Psoas muscle (tissue), 8 donors: ENCODE measurements around the gene PODXL2. TPM values are rescaled to one million over a fixed set of nuclear protein-coding genes. Genes with fewer than 3 reads are reported as not detected.

ENCODE experiments used
- ATAC-seq, 4 donors: fragments of 200-7000 bp; cut with Tn5 transposase; one replicate each; pipeline ENCODE4 v1.9.1; 2020; ENCODE audit warnings: moderate library complexity in 3 of 4, mild to moderate bottlenecking in 2 of 4
- DNase-seq, 2 donors: peaks; one replicate each; pipeline ENCODE4 v3.0.0-alpha.2; 2020
- H3K27ac ChIP-seq: fragments of 200-600 bp; one replicate; pipeline ENCODE4 v1.8.0; 2022
- H3K27me3 ChIP-seq, 3 donors: fragments of 200-600 bp in 1 of 3; one replicate each; pipeline versions ENCODE4 v1.6.1 to v1.8.0; 2013 to 2022; ENCODE audit warnings: low read length in 2 of 3, mild to moderate bottlenecking in 2 of 3, moderate library complexity in 1 of 3; ENCODE audit not compliant: insufficient read depth in 3 of 3
- H3K36me3 ChIP-seq, 2 donors: fragments of 200-600 bp in 1 of 2; one replicate each; pipeline versions ENCODE4 v1.6.1 to v1.8.0; 2013 to 2022; ENCODE audit warnings: low read depth in 1 of 2, mild to moderate bottlenecking in 1 of 2, moderate library complexity in 1 of 2; ENCODE audit not compliant: insufficient read depth in 1 of 2
- H3K4me1 ChIP-seq: fragments of 200-600 bp; one replicate; pipeline ENCODE4 v1.8.0; 2022
- H3K4me3 ChIP-seq: fragments of 200-600 bp; one replicate; pipeline ENCODE4 v1.8.0; 2022; ENCODE audit warnings: mild to moderate bottlenecking
- H3K9me3 ChIP-seq: fragments of 200-600 bp; one replicate; pipeline ENCODE4 v1.8.0; 2022
- WGBS, 3 donors: extraction: QIAGEN DNeasy Blood & Tissue Kit; methylation state at CpG; one replicate each; pipeline versions ENCODE4 v1.1.6 to v1.1.7; 2013; 5-methylcytosine and 5-hydroxymethylcytosine counted together
- intact Hi-C, 2 donors: fragments of 100-400 bp; cut with DNase I; formaldehyde crosslinking; loops; one replicate each; pipeline versions ENCODE4 v1.11.0 to v1.14.2; 2022
- polyA plus RNA-seq, 3 donors: library from polyadenylated mRNA; stranded (reverse); fragments of 200-250 nt; gene quantifications; one replicate each; pipeline ENCODE4 v1.2.3, GENCODE V29; 2013
- total RNA-seq, 4 donors: library from RNA; stranded (reverse); fragmentation: NEBNext Ultra II Directional in 2 of 4; extraction: Animal tissue kit (Norgen Biotek cat#: 25700) in 2 of 4; gene quantifications; one replicate each; pipeline versions ENCODE4 v1.2.1 to v1.2.4, GENCODE V29; 2021 to 2023
- TF ChIP-seq, protein P1 (sequence below): fragments of 200-600 bp; IDR thresholded peaks from one replicate; pipeline ENCODE4 v1.8.0; 2022; ENCODE audit warnings: antibody characterized with exemption
- donor health status: healthy with polysubstance abuse.
- donor health status: DM: no; HTN: no; CAD: no; lungs with moderate emphysema.
- donor health status: Bipolar disorder and iron deficiency.
- donor health status: healthy.
- donor health status: DM: yes; HTN: yes; CAD: no.
- donor health status: DM: no; HTN: no; CAD: no.
- donor health status: DM: no; HTN: no; CAD: no.
- donor health status: DM: yes; HTN: yes; CAD: no.

The PODXL2 gene
- total and polyA plus RNA-seq, 7 donors, result 1.4 to 3.0 (median 2.1) TPM

GRCh38 chr3:127607675-127608361 lies 21.2 kb upstream of the PODXL2 start:
- Histone ChIP-seq H3K4me3 (peak overlapping the region; percentile 28), H3K36me3 (peaks cover 0 to 14% of the 10 kb centered on the region in 2 donors), H3K27me3 (no peaks in the 10 kb centered on the region), H3K27ac (peak overlapping the region; percentile 72), H3K9me3 (no peaks in the 10 kb centered on the region), H3K4me1 (peaks cover 23% of the 10 kb centered on the region)
- ATAC-seq (peak; percentile 24 to 48 (median 40)), DNase-seq (peak in 1 of 2 donors; percentile 15)
- intact Hi-C loops, result no loop called here
- 42 to 52% (median 43%) methylated on average over 7 of the region's 7 CpGs for WGBS, 3 donors
- TF ChIP-seq, protein P1, sequence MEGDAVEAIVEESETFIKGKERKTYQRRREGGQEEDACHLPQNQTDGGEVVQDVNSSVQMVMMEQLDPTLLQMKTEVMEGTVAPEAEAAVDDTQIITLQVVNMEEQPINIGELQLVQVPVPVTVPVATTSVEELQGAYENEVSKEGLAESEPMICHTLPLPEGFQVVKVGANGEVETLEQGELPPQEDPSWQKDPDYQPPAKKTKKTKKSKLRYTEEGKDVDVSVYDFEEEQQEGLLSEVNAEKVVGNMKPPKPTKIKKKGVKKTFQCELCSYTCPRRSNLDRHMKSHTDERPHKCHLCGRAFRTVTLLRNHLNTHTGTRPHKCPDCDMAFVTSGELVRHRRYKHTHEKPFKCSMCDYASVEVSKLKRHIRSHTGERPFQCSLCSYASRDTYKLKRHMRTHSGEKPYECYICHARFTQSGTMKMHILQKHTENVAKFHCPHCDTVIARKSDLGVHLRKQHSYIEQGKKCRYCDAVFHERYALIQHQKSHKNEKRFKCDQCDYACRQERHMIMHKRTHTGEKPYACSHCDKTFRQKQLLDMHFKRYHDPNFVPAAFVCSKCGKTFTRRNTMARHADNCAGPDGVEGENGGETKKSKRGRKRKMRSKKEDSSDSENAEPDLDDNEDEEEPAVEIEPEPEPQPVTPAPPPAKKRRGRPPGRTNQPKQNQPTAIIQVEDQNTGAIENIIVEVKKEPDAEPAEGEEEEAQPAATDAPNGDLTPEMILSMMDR, result no peak

DNA sequence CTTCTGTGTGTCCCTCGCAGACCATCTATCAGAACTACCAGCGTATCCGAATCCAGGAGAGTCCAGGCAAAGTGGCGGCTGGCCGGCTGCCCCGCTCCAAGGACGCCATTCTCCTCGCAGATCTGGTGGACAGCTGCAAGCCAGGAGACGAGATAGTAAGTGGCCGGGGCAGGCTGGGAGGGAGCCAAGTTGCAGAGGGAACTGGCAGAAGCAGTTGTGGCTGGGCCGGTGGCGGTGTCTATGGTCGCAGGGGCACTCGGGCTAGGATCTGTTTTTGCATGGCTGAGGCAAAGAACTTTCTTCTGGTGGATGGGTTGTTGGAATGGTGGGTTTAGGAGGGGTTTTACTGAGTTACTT lies 20.6 kb upstream of the PODXL2 start:
- no peaks in the 10 kb centered on the region for H3K27me3 ChIP-seq
- H3K9me3 ChIP-seq, result no peaks in the 10 kb centered on the region
- peak overlapping the region; percentile 28 for H3K4me3 ChIP-seq
- H3K4me1 ChIP-seq, result peaks cover 23% of the 10 kb centered on the region
- TF ChIP-seq, protein P1, result no peak
- H3K27ac ChIP-seq, result peak overlapping the region; percentile 72
- intact Hi-C loops, result no loop called here
- DNase-seq, result peak; percentile 70 to 87
- peaks cover 0 to 14% of the 10 kb centered on the region in 2 donors for H3K36me3 ChIP-seq
- peak; percentile 80 to 90 (median 86) for ATAC-seq
- 28 to 42% (median 29%) methylated on average over 13 to 14 of the region's 14 CpGs for WGBS, 3 donors

- TF ChIP-seq, protein P1, result no peak
- DNase-seq (peak in 1 of 2 donors; percentile 4), ATAC-seq (no peak)
- intact Hi-C loops, result no loop called here
- WGBS, 3 donors, result 91 to 95% (median 95%) methylated on average over 5 of the region's 5 CpGs
- no peaks in the 10 kb centered on the region for H3K9me3 ChIP-seq
- peaks cover 23% of the 10 kb centered on the region for H3K4me1 ChIP-seq
- peaks cover 0 to 11% of the 10 kb centered on the region in 2 donors for H3K36me3 ChIP-seq
- H3K27me3 ChIP-seq, result no peaks in the 10 kb centered on the region
- no peak overlapping the region for H3K27ac ChIP-seq
- H3K4me3 ChIP-seq, result no peak overlapping the region
These were observed 18.9 kb upstream of the PODXL2 start for GRCh38 chr3:127610105-127610504.

- DNase-seq (no peak), ATAC-seq (no peak)
- no peaks in the 10 kb centered on the region for H3K9me3 ChIP-seq
- peaks cover 0 to 12% of the 10 kb centered on the region in 2 donors for H3K36me3 ChIP-seq
- no peak overlapping the region for H3K27ac ChIP-seq
- intact Hi-C loops, result no loop called here
- 93 to 96% (median 95%) methylated on average over 8 of the region's 8 CpGs for WGBS, 3 donors
- TF ChIP-seq, protein P1, result no peak
- peaks cover 23% of the 10 kb centered on the region for H3K4me1 ChIP-seq
- no peaks in the 10 kb centered on the region for H3K27me3 ChIP-seq
- H3K4me3 ChIP-seq, result no peak overlapping the region
These were observed 17.7 kb upstream of the PODXL2 start for GRCh38 chr3:127611251-127611650.

DNA sequence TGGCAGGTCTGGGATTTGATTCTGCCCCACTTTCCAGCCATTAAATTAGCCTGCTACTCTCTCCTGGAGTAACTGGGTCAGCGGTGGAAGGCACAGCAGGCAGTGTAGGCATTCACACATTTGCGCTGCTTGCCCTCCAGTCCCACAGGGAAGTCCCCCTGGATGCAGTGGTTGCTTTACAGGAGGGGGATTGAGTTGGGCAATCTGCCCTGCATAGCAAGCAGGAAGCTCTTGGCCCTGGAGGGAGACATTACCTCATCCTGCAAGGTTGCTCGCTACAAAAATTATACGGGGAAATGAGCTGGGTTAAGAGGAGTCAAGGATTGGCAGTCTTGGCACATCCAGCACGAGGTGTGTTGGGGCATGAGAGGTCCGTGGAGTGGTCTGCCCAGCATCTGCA lies 16.0 kb upstream of the PODXL2 start:
- peaks cover 11% of the 10 kb centered on the region for H3K4me1 ChIP-seq
- 48 to 61% (median 50%) methylated on average over 6 of the region's 6 CpGs for WGBS, 3 donors
- H3K36me3 ChIP-seq, result peaks cover 0 to 11% of the 10 kb centered on the region in 2 donors
- DNase-seq (no peak), ATAC-seq (no peak)
- H3K4me3 ChIP-seq, result no peak overlapping the region
- intact Hi-C loops, result no loop called here
- H3K27ac ChIP-seq, result no peak overlapping the region
- TF ChIP-seq, protein P1, result no peak
- H3K9me3 ChIP-seq, result no peaks in the 10 kb centered on the region
- no peaks in the 10 kb centered on the region for H3K27me3 ChIP-seq
